Lung (tissue), 12 donors: ENCODE results near the gene B4GALNT1. TPM values are rescaled to one million over a fixed set of nuclear protein-coding genes. Genes with fewer than 3 reads are reported as not detected.
"Not testable (repeated sequence)": the region's sequence is repeated elsewhere in the genome, so short reads cannot be mapped to it uniquely, and the experiment has no call there.

Experiments used
- ATAC-seq: fragments of 200-7000 bp; cut with Tn5 transposase; one replicate; pipeline ENCODE4 v1.9.1; 2020; ENCODE audit warnings: moderate number of reproducible peaks; ENCODE audit not compliant: insufficient read depth, low FRiP score
- DNase-seq, 3 donors: peaks; one replicate each; pipeline ENCODE4 v3.0.0-alpha.2; 2013 to 2017
- H3K27ac ChIP-seq, 2 donors: one replicate each; pipeline ENCODE4 v1.5.1; 2013; ENCODE audit warnings: mild to moderate bottlenecking in 2 of 2, moderate library complexity in 2 of 2, control low read depth in 1 of 2, inconsistent platforms in 1 of 2, low read depth in 1 of 2, low read length in 1 of 2
- H3K27me3 ChIP-seq, 3 donors: one replicate each; pipeline ENCODE4 v1.5.1; 2013; ENCODE audit warnings: low read length in 2 of 3; ENCODE audit not compliant: control insufficient read depth in 3 of 3, insufficient read depth in 3 of 3
- H3K36me3 ChIP-seq, 4 donors: one replicate each; pipeline ENCODE4 v1.5.1; 2013; ENCODE audit warnings: low read length in 4 of 4, mild to moderate bottlenecking in 1 of 4, moderate library complexity in 1 of 4; ENCODE audit not compliant: control insufficient read depth in 4 of 4, insufficient read depth in 4 of 4
- H3K4me1 ChIP-seq, 5 donors: one replicate each; pipeline ENCODE4 v1.5.1; 2013; ENCODE audit warnings: low read length in 5 of 5, mild to moderate bottlenecking in 2 of 5, moderate library complexity in 1 of 5; ENCODE audit not compliant: control insufficient read depth in 5 of 5, insufficient read depth in 5 of 5
- H3K4me3 ChIP-seq: one replicate; pipeline ENCODE4 v1.5.1; 2013; ENCODE audit warnings: mild to moderate bottlenecking, control low read depth, moderate library complexity
- H3K9ac ChIP-seq, 2 donors: one replicate each; pipeline ENCODE4 v1.5.1; 2013; ENCODE audit warnings: low read length in 2 of 2, control low read depth in 1 of 2; ENCODE audit not compliant: insufficient read depth in 1 of 2
- H3K9me3 ChIP-seq, 4 donors: one replicate each; pipeline ENCODE4 v1.5.1; 2013; ENCODE audit warnings: low read length in 3 of 4, mild to moderate bottlenecking in 1 of 4, moderate library complexity in 1 of 4; ENCODE audit not compliant: control insufficient read depth in 4 of 4, insufficient read depth in 3 of 4
- WGBS, 2 donors: extraction: QIAGEN DNeasy Blood & Tissue Kit; methylation state at CpG; one replicate each; pipeline ENCODE4 v1.1.7; 2013; 5-methylcytosine and 5-hydroxymethylcytosine counted together
- polyA plus RNA-seq, 2 donors: library from polyadenylated mRNA; stranded (reverse); fragments of 200-250 nt; gene quantifications; one replicate each; pipeline ENCODE4 v1.2.1, GENCODE V29; 2013
- total RNA-seq, 2 donors: library from RNA; depleted of rRNA in 1 of 2; stranded (reverse); fragments of >200 nt in 1 of 2; gene quantifications; one replicate each; pipeline ENCODE4 v1.2.1, GENCODE V29; 2014 to 2021
- TF ChIP-seq, protein P1 (sequence below): IDR thresholded peaks from 2 replicates; pipeline ENCODE4 v1.5.1; 2012; ENCODE audit warnings: mild to moderate bottlenecking; ENCODE audit errors: control extremely low read depth, extremely low read depth
- donor health status: control.
- donor health status: control.
- donor health status: Bipolar disorder and iron deficiency.
- donor health status: healthy.
- donor health status: DM: yes; HTN: yes; CAD: no.

Gene B4GALNT1
- total and polyA plus RNA-seq, 4 donors = 0.51 to 2.5 (median 0.73) TPM

DNA sequence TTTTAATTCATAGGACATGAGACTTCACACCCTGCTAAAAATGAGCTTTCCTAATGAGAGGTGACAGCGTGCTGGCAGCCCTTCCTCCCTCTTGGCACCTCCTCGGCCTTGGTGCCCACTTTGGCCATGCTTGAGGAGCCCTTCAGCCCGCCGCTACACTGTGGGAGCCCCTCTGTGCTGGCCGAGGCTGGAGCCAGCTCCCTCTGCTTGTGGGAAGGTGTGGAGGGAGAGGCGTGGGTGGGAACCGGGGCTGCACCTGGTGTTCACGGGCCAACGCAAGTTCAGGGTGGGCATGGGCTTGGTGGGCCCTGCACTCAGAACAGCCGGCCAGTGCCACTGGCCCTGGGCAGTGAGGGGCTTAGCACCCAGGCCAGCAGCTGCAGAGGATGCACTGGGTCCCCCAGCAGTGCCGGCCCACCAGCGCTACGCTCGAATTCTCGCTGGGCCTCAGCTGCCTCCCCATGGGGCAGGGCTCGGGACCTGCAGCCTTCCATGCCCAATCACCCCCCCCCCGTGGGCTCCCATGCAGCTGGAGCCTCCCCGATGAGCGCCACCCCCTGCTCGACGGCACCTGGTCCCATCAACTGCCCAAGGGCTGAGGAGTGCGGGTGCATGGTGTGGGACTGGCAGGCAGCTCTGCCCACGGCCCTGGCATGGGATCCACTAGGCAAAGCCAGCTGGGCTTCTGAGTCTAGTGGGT, 22.7 kb upstream of the B4GALNT1 start:
- H3K9ac ChIP-seq = no peak overlapping the region
- TF ChIP-seq, protein P1, sequence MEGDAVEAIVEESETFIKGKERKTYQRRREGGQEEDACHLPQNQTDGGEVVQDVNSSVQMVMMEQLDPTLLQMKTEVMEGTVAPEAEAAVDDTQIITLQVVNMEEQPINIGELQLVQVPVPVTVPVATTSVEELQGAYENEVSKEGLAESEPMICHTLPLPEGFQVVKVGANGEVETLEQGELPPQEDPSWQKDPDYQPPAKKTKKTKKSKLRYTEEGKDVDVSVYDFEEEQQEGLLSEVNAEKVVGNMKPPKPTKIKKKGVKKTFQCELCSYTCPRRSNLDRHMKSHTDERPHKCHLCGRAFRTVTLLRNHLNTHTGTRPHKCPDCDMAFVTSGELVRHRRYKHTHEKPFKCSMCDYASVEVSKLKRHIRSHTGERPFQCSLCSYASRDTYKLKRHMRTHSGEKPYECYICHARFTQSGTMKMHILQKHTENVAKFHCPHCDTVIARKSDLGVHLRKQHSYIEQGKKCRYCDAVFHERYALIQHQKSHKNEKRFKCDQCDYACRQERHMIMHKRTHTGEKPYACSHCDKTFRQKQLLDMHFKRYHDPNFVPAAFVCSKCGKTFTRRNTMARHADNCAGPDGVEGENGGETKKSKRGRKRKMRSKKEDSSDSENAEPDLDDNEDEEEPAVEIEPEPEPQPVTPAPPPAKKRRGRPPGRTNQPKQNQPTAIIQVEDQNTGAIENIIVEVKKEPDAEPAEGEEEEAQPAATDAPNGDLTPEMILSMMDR = no peak
- H3K27me3 ChIP-seq = no peaks in the 10 kb centered on the region
- ATAC-seq (no peak), DNase-seq (no peak)
- WGBS, 2 donors = 84 to 88% methylated on average over 23 of the region's 23 CpGs
- no peak overlapping the region for H3K27ac ChIP-seq
- H3K4me1 ChIP-seq = peaks cover 0 to 2% (median 0%) of the 10 kb centered on the region in 5 donors
- H3K9me3 ChIP-seq = peaks cover 0 to 2% (median 0%) of the 10 kb centered on the region in 4 donors
- no peak overlapping the region for H3K4me3 ChIP-seq
- no peaks in the 10 kb centered on the region for H3K36me3 ChIP-seq

DNA sequence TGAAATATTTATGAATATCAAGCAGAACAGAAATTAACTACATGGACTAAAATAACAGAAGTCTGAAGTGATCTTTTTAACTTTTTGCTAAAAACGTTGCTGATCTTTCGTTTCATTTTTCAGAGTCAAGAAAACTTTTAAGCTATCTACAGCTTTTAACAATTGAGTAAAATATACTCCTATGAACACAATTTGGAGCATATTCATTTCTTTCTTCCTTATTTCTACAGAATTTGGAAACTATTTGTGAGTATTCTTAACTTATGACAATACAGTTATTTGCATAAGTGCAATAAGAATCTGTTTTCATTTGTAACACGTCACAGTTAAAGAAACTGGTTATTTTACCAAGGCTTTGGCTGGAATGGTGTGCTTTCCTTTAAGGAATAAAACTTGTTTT, 21.0 kb upstream of the B4GALNT1 start:
- ATAC-seq = no peak
- TF ChIP-seq, protein P1 = no peak
- H3K27me3 ChIP-seq = no peaks in the 10 kb centered on the region
- H3K36me3 ChIP-seq = no peaks in the 10 kb centered on the region
- H3K9ac ChIP-seq = no peak overlapping the region
- 65 to 70% methylated on average over 3 of the region's 3 CpGs for WGBS, 2 donors
- H3K27ac ChIP-seq = no peak overlapping the region
- peaks cover 0 to 2% (median 0%) of the 10 kb centered on the region in 5 donors for H3K4me1 ChIP-seq
- peaks cover 0 to 2% (median 0%) of the 10 kb centered on the region in 4 donors for H3K9me3 ChIP-seq
- no peak for DNase-seq
- no peak overlapping the region for H3K4me3 ChIP-seq

DNA sequence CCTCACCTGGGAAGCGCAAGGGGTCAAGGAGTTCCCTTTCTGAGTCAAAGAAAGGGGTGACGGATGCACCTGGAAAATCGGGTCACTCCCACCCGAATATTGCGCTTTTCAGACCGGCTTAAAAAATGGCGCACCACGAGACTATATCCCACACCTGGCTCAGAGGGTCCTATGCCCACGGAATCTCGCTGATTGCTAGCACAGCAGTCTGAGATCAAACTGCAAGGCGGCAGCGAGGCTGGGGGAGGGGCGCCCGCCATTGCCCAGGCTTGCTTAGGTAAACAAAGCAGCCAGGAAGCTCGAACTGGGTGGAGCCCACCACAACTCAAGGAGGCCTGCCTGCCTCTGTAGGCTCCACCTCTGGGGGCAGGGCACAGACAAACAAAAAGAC, 13.7 kb upstream of the B4GALNT1 start:
- not testable (repeated sequence) for H3K4me3 ChIP-seq, DNase-seq, H3K4me1 ChIP-seq, H3K9ac ChIP-seq, ATAC-seq, H3K36me3 ChIP-seq, H3K27ac ChIP-seq, H3K9me3 ChIP-seq, H3K27me3 ChIP-seq
- WGBS, 2 donors = 93 to 96% methylated on average over 6 to 10 of the region's 15 CpGs

DNA sequence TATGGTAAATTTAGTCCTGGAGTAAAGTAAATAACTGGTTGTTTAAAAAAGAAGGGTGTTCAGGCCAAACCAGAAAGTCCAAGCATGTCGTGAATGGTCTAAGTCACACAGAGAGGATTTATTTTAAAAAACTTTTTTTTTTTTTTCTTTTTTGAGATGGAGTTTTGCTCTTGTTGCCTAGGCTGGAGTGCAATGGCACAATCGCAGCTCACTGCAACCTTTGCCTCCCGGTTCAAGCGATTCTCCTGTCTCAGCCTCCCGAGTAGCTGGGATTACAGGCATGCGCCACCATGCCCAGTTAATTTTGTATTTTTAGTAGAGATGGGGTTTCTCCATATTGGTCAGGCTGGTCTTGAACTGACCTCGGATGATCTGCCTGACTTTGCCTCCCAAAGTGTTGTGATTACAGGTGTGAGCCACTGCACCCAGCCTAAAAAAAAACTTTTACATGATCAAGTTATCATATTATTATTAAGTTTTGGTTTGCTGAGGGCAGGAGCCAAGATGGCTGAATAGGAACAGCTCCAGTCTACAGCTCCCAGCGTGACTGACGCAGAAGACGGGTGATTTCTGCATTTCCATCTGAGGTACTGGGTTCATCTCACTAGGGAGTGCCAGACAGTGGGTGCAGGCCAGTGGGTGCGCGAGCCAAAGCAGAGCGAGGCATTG, 13.1 kb upstream of the B4GALNT1 start:
- 78 to 82% methylated on average over 13 of the region's 13 CpGs for WGBS, 2 donors
- H3K9ac ChIP-seq, H3K36me3 ChIP-seq, H3K27me3 ChIP-seq, ATAC-seq, H3K9me3 ChIP-seq, H3K27ac ChIP-seq, H3K4me3 ChIP-seq, H3K4me1 ChIP-seq: not testable (repeated sequence)
- DNase-seq = peak in 1 of 3 donors; percentile 31
